SU-DHL-6 (cell line): ENCODE data around the gene UBASH3B.

ENCODE experiments used
- H2AFZ ChIP-seq: fragments of 200-600 bp; sonication (generic); 2 replicates; pipeline ENCODE4 v1.6.1; 2014; ENCODE audit warnings: low read depth, mild to moderate bottlenecking, moderate library complexity, mixed read lengths, antibody characterized with exemption, low read length; ENCODE audit not compliant: severe bottlenecking
- H3F3A ChIP-seq: fragments of 200-600 bp; shearing (Covaris generic); 2 replicates; pipeline ENCODE4 v1.6.0; 2016; ENCODE audit warnings: antibody characterized with exemption, mild to moderate bottlenecking; ENCODE audit not compliant: insufficient read depth
- H3K27ac ChIP-seq: fragments of 200-600 bp; sonication (generic); 2 replicates; pipeline ENCODE4 v1.5.1; 2016; ENCODE audit warnings: low read depth, mild to moderate bottlenecking, low read length, moderate library complexity, mixed read lengths
- H3K27me3 ChIP-seq: fragments of 200-600 bp; sonication (generic), shearing (Covaris generic); 2 replicates; pipeline ENCODE4 v1.6.0; 2014; ENCODE audit warnings: mild to moderate bottlenecking, low read length
- H3K36me3 ChIP-seq: fragments of 200-600 bp; sonication (generic); 2 replicates; pipeline ENCODE4 v1.6.1; 2014; ENCODE audit warnings: mild to moderate bottlenecking, low read length, mixed read lengths
- H3K4me2 ChIP-seq: fragments of 300-600, 200-600 bp; shearing (Covaris generic), sonication (generic); 2 replicates; pipeline ENCODE4 v1.6.0; 2014; ENCODE audit warnings: low read length, low read depth, mild to moderate bottlenecking; ENCODE audit not compliant: poor library complexity, severe bottlenecking
- H3K4me3 ChIP-seq: fragments of 200-600 bp; sonication (generic); 2 replicates; pipeline ENCODE4 v1.5.1; 2014; ENCODE audit warnings: antibody characterized with exemption, low read length, mild to moderate bottlenecking, mixed read lengths; ENCODE audit not compliant: insufficient read depth, poor library complexity, severe bottlenecking
- H3K79me2 ChIP-seq: fragments of 200-600 bp; sonication (generic); 2 replicates; pipeline ENCODE4 v1.6.1; 2014; ENCODE audit warnings: mild to moderate bottlenecking, low read length, moderate library complexity; ENCODE audit not compliant: insufficient read depth
- H3K9ac ChIP-seq: fragments of 200-600 bp; sonication (generic); 2 replicates; pipeline ENCODE4 v1.7.0; 2014; ENCODE audit warnings: mild to moderate bottlenecking, low read length
- H3K9me2 ChIP-seq: fragments of 200-600 bp; sonication (generic); replicated peaks from 2 replicates; pipeline ENCODE4 v1.6.1; 2014; ENCODE audit warnings: low read length; ENCODE audit not compliant: insufficient read depth
- H3K9me3 ChIP-seq: fragments of 200-600 bp; sonication (generic); 2 replicates; pipeline ENCODE4 v1.6.1; 2014; ENCODE audit warnings: low read length, mixed read lengths; ENCODE audit not compliant: insufficient read depth
- H4K20me1 ChIP-seq: fragments of 200-600 bp; sonication (generic); 2 replicates; pipeline ENCODE4 v1.6.1; 2014; ENCODE audit warnings: low read depth, mild to moderate bottlenecking, antibody characterized with exemption, low read length, moderate library complexity, mixed read lengths
- EZH2phosphoT487 ChIP-seq: fragments of 200-600 bp; sonication (generic), shearing (Covaris generic); conservative IDR thresholded peaks from 2 replicates; pipeline ENCODE4 v1.6.1; 2018; ENCODE audit warnings: mild to moderate bottlenecking, antibody characterized with exemption, low read length, moderate library complexity, mixed read lengths
- TF ChIP-seq, protein P1 (sequence below): fragments of 200-600 bp; sonication (generic); IDR thresholded peaks from one replicate; pipeline ENCODE4 v1.5.1; 2017; ENCODE audit warnings: antibody characterized with exemption, mild to moderate bottlenecking, low read length, moderate library complexity; ENCODE audit not compliant: insufficient read depth, poor library complexity, severe bottlenecking

The UBASH3B gene

DNA sequence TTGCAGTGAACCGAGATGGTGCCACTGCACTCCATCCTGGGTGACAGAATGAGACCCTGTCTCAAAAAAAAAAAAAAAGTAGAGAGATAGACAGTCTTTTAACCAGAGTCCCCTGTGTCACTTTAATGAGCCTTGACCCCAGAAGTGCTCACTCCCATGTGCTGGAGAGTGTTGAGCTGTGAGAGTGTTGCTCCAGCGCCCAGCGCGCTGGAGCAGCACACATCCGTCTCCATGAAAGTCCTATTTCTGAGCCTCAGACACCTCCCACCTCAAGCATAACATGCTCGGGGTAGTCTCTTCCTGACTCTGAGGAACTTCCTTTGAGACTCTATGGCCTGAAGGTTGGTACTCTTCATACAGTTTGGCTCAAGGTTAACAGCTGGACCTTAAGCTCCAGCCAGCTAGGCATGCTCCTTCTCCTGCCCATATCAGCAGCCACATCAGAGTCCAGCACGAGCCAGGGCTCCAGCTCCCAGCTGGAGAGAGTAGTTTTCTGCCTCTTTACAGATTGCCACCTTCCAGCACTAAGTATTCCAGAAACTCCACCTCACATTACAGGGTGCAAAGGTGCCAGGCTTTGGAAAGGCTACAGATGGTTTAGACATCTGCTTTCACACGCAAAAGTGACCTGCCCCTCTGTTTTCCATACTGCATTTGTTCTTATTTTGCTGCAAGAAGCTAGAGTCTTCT lies 29.4 kb upstream of the UBASH3B start:
- Histone ChIP-seq H2AFZ (no peak overlapping the region), H3K4me2 (no peak overlapping the region), H3K27ac (no peak overlapping the region), H3K4me3 (no peak overlapping the region), H3K27me3 (no peaks in the 10 kb centered on the region), H3K79me2 (no peaks in the 10 kb centered on the region), H3K9me3 (no peaks in the 10 kb centered on the region), H3K36me3 (no peaks in the 10 kb centered on the region), H3K9me2 (no peaks in the 10 kb centered on the region), H4K20me1 (no peaks in the 10 kb centered on the region), H3F3A (no peaks in the 10 kb centered on the region), H3K9ac (no peak overlapping the region)
- no peak for TF ChIP-seq EZH2phosphoT487
- TF ChIP-seq, protein P1, sequence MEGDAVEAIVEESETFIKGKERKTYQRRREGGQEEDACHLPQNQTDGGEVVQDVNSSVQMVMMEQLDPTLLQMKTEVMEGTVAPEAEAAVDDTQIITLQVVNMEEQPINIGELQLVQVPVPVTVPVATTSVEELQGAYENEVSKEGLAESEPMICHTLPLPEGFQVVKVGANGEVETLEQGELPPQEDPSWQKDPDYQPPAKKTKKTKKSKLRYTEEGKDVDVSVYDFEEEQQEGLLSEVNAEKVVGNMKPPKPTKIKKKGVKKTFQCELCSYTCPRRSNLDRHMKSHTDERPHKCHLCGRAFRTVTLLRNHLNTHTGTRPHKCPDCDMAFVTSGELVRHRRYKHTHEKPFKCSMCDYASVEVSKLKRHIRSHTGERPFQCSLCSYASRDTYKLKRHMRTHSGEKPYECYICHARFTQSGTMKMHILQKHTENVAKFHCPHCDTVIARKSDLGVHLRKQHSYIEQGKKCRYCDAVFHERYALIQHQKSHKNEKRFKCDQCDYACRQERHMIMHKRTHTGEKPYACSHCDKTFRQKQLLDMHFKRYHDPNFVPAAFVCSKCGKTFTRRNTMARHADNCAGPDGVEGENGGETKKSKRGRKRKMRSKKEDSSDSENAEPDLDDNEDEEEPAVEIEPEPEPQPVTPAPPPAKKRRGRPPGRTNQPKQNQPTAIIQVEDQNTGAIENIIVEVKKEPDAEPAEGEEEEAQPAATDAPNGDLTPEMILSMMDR = no peak

DNA sequence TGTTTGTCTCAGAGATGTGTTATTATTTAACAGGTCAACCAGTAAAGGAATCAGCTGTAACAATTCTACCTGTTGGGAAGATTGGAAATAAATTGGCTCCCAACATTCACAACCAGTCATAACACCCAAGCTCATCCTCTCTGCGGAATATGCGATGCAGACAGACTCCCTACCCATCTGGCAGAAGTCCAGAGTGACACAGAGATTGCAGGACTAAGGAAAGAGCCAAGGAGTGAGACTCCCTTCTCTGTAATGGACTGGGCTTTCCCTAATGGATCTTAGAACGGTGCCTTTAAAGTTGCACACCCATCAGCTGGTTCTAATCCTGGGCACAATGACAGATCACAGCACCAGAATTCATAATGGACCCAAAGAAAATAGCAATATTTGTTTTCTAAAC lies 27.8 kb upstream of the UBASH3B start:
- no peak overlapping the region for H3K9ac ChIP-seq
- no peaks in the 10 kb centered on the region for H3K27me3 ChIP-seq

GRCh38 chr11:122628810-122629555 lies 26.5 kb upstream of the UBASH3B start:
- no peak overlapping the region for H3K27ac ChIP-seq
- H3K4me3 ChIP-seq = no peak overlapping the region
- no peaks in the 10 kb centered on the region for H3K9me2 ChIP-seq
- H3F3A ChIP-seq = no peaks in the 10 kb centered on the region
- H3K36me3 ChIP-seq = no peaks in the 10 kb centered on the region
- no peak overlapping the region for H3K4me2 ChIP-seq
- H3K9ac ChIP-seq = no peak overlapping the region
- no peak overlapping the region for H2AFZ ChIP-seq
- no peaks in the 10 kb centered on the region for H4K20me1 ChIP-seq
- no peaks in the 10 kb centered on the region for H3K9me3 ChIP-seq
- TF ChIP-seq, protein P1 = peak; percentile 57
- TF ChIP-seq EZH2phosphoT487 = no peak
- H3K79me2 ChIP-seq = no peaks in the 10 kb centered on the region
- H3K27me3 ChIP-seq = no peaks in the 10 kb centered on the region

More for the DNA sequence above, 27.8 kb upstream of the UBASH3B start:
- Histone ChIP-seq H4K20me1 (no peaks in the 10 kb centered on the region), H3K27ac (no peak overlapping the region), H3K36me3 (no peaks in the 10 kb centered on the region), H3K9me2 (no peaks in the 10 kb centered on the region), H3K4me2 (no peak overlapping the region), H3K9me3 (no peaks in the 10 kb centered on the region), H3F3A (no peaks in the 10 kb centered on the region), H3K4me3 (no peak overlapping the region), H3K79me2 (no peaks in the 10 kb centered on the region), H2AFZ (no peak overlapping the region)
- TF ChIP-seq, protein P1 = no peak
- no peak for TF ChIP-seq EZH2phosphoT487
